Measurements from ENCODE around the gene CEND1.

CEND1 gene

DNA sequence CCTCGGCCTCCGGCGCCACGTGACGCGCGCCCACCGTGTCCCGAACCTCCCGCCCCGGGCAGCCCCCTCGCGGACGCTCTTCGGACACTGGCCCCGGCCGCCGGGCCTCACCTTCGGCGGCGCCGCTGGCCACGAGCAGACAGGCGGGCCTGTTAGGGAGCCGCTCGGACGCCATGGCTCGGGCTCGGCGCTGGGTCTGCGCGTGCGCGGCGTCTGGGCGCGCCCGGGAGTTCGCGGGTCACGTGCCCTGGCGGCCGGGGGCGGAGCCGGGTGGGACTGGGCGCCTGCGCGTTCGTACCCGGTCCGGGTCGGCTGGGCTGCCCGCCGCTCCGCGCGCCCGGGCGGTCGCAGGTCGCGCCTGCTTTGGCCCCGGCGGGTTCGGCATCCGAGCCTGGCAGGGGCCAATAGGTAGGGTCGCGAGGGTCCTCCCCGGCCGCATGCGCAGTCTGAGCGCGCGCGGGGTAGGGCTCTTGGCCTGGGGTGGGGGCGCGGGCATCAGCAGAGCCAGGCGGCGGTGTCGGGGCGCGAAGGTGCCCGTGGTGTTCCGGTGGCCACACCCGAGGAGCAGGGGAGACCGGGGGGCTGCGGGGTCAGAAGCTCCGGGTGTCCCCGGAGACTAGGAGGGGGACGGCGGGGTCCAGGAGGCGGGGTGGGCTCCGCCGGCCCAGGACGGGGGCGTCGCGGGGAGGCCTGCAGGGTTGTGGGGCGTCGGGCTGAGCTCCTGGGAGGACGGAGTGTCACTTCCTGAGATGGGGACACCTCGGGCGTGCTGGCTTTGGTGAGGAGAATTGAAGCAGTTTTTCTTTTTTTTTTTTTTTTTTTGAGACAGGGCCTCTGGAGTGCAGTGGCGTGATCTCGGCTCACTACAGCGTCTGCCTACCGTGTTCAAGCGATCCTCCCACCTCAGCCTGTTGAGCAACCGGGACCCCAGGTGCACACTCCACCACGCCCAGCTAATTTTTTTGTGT is 12.3 kb downstream of the CEND1 start, which contains the start of gene GATD1:
Gene GATD1, minus strand, starts transcription at position 200 of the 968 bp plus-strand sequence. Its CDS starts 25 bp downstream, at position 175.
- peak; percentile 87 to 96 (median 90) for DNase-seq

DNA sequence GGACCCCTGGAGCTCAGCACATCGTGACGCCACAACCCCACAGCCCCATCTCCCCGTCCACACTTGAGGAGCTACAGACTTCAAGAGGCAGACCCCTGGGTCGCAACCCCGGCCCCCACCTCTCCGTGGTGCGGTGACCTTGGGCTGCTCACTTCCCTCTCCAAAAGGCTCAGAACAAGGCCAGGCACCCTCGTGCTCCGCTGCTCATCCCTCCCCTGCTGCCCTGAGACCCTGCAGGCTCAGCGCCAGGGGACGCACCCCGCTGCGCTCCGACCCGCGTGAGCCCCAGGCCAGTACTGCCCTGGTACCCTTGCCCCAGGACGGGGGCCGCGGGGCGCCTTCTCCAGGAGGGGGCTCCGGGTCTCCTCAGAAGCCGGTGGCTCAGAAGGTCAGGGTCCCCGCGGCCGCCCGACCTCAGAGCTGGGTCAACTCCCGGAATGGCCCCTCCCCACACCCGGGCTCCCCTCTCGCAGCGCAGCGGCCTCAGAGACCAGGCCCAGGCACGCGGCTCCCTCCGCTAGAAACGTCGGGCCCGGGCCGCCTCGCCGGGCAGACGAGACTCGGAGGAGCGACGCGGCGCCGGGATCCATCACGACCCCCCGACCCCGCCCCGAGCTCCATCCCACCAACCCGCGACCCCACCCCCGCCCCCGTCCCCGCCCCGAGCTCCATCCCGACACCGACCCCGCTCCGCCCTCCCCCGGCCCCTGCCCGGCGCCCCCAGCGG is 13.2 kb downstream of the CEND1 start:
- peak in 1 of 5 donors; percentile 11 for DNase-seq

DNA sequence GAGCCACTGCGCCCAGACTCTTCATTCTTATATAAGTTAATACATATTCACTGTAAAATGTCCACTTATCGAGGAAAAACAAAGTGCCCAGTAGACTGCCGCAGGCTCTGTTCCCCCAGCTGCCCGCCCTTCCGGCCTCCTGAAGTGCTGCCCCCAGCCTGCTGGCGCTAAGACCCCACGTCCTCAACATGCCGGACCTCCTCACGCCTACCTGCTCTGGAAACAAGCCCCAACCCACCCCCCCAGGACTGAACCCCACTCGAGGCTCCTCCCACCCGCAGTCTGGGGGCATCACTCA is 13.7 kb downstream of the CEND1 start:
- DNase-seq, result no peak

DNA sequence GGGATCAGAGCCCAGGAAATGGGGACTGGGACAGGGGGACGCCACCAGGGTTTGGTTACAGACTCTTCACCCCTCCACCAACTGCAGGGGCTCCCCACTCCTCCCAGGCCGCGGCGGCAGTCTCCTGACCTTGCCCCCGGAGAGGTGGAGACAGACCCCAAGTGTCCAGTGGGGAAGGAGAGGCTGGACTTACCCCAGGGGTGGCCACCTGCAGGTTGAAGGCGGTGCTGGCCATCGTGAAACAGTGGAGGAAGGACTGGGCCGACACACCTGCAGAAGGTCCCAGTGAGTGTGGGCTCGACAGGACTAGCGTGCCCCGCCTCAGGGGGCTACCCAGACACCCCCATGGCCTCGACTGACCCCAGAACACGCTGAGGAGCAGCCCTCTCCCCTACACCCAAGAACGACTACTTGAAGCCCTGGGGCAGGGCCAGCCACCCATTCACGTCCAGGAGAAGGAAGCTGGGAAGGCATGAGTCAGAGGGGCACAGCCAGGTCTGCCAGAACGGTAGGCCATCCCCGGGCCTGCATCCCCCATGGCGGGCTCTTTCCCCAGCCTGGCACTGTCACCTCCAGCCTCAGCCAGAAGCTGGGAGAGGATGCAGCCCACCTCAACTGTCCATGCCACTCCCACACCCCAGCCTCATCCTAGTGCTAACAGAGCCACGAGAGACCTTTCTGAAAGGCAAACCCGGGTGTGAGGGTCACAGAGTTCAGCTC is 14.9 kb downstream of the CEND1 start:
- peak in 1 of 5 donors; percentile 12 for DNase-seq

DNA sequence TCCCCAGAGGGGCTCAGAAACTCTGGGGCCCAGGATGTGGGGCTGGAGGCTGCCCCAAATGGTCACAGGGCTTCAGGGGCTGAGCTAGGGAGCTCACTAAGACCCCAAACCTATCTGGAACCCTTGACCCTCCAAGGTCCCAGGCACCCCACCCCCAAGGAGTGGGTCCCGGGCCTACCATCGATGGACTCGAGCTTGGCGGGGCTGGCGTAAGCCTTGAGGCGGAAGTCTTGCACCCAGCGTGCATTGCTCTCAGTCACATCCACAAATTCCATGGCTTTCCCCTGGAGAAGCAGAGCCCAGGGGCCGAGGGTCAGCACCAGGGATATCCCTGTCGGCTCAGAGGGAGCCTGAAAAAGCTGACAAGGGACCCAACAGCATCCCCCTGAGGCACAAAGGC is 16.1 kb downstream of the CEND1 start:
- no peak for DNase-seq

DNA sequence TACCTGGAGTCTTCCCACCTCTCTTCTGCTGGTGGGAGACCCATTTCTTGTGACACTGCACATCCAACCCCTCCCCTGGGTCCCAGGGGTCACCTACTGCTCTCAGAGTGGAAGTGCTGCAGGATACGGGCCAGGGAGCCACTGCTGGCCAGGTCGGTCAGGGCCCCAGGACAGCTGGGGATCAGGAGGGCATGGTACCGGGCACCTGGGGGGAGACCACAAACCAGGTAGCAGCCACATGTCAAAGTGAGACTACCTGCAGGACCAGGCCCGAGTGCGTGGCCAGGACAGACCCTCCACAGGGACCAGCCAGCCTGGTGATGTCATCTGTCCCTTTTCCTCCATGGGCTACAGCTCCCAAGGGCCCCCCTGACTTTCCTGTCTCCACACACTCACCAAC is 16.5 kb downstream of the CEND1 start:
- DNase-seq, result no peak

DNA sequence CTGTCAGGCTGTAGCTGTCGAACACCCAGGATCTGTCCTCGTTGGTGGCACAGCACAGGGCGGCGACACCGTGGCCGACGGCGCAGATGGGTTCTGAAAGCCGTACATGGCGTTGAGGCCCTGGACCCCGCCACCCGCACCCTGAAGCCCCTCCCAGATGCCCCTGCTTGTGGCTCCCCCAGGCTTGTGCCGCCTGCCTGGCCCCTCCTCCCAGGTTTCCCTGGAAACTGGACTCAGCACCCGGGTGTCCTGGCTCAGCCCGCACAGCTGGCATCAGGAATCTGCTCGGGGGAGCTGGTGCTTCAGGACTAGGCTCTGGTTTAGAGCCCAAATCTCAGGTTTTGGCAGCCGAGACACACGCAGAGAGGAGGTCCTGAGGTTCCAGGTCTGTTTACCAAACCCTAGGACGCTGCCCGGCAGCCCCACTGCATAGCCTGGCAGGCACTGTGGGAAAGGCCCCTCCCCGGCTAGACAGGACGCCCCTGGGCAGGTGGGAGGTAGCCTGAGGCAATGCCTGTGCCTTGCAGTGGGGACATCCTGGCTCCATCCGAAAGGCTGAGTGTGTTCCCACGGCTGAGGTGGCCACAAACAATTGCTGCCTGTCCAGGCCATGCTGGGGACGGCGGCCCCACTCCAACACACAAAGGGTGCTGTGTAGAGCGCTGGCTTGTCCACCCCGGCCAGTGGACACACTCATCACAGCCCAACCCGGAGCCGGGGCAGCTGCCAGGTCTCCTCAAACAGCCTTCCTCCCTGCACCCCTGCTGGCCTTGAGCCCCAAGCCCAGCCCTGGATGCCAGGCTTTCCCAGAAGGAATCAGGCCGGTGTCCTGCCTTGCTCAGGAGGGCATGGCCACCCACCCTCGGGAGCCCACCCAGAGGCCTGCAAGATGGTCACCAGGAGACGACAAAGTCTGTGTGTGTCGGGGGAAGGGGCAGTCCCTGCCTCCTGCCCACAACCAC is 17.2 kb downstream of the CEND1 start:
- no peak for DNase-seq

DNA sequence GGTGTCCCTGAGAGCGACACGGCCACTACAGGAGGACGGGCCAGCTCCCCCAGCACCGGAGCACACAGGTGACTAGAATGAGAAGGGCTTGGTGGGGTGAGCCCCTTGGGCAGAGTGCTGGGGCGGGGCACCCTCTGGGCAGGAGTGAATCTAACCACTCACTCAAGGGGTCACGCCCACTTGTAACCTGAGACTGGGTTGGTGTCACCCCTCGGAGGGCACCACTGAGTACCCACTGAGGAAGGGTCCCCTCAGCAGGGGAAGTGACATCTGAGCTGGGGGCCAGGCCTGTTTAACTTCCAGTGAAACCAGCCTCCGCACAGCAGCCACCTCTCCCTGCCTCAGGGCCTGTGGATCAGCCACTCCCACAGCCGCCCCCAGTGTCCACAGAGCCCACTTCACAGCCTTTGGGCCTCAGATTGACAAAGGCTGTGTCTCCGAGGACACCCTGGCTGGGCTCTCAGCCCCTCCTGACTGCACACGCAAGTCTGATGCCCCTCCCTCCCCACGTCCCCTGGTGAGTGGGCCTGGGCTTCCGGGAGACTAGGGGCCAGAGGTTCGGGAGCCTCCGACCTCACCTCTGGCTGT is 18.2 kb downstream of the CEND1 start:
- no peak for DNase-seq

DNA sequence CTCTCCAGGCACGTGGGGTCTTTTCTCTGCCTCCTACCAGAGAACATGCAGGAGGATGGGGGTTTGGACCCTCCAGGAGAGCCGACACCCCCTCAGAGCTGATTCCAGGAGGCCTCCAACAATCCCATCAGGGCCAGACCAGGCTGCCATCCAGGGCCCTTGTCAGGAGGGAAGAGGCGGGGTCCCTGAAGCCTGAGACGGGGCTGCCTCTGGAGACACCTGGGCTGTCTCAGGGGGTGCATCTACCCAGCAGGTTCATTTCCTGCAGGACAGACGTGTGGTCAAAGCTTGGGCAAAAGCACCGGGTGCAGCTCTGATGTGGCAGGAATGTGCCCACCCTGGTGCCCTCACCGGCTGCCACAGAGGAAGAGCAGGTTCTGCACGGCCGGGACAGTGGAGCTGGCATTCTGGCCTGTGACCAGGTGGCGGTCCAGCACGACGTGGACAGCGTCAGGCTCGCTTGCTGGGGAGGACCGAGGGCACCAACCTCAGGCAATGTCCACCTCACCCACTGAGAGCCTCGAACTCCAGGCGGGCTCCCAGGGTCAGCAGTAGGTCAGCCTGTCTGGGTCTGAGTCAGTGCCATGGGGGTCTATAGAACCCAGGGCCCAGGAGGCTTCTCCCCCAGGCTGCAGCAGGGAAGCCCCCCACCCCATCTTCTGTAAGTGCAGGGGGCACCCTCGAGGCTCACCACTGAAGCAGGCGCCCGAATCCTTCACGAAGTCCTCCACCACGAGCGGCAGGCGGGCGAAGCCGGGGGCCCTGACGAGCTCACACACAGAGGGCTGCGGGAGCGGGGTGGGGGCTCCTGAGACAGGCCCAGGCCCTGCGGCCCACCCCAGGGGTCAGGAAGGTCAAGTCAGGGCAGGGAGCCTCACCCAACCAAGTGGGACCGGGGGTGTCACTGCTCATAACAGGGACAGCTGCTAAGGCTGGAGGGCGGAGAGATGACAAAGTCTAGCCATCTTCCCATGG is 19.0 kb downstream of the CEND1 start:
- no peak for DNase-seq

DNA sequence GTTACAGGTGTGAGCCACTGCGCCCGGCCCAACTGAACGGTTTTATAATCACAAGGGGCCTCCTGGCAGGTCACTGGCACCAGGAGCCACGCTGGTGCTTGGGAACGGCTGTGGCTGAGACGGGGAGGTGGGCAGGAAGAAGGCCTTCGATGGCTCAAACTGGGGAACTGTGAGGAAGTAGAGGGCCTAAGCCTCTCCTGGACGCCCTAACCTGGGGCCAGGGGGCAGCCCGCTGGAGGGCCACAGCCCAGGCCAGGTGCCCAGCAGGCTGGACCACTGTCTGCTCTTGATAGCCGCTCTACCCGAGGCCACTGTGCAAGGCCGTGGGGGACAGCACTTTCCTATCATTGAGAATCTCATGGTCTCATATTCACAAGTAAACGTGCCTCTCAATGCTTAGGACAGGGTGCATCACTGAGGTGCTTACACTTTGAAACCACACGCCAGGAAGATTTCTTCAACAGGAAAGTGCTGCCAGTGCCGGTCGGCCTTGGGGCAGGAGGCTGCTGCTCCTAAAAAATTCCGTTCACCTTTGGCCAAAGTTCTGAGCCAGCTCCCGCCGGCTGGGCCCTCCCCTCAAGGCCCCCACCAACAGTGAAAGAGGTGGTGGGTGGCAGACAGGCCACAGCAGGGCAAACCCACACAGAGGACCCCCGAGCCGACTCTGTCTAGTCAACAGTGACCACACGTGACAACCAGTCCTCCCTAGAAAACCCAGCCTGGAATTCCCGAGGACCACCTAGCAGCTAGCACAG is 19.8 kb downstream of the CEND1 start:
- DNase-seq, result no peak

DNA sequence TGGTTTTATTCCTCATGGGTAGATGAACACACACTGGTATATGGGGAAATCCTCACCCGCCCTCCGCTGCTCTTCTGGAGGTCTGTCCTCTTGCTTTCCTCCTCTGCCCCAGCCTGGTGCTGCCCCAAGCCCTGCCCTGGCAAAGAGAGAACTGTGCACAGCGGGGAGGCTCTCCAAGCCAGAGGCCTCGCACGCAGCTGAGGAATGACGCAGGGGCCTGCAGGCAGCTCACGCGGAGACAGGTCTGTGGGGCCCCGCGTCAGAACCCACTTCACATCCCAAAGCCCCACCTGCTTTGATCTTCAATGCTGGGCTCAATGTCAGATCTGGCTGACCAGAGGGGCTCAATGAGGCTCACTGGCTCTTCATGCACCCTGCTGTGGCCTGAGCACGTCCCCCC is 22.7 kb downstream of the CEND1 start:
- DNase-seq, result no peak

DNA sequence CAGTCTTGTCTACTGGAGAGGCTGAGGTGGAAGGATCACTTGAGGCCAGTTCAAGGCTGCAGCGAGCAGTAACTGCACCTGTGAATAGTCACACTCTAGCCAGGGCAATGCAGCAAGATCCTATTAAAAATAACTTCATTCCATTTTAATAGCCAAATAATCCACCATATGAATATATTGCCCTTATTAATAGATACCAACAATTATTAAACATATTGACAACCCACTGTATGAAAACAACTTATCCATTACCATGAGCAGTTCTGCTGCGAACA is 23.0 kb downstream of the CEND1 start:
- no peak for DNase-seq

DNA sequence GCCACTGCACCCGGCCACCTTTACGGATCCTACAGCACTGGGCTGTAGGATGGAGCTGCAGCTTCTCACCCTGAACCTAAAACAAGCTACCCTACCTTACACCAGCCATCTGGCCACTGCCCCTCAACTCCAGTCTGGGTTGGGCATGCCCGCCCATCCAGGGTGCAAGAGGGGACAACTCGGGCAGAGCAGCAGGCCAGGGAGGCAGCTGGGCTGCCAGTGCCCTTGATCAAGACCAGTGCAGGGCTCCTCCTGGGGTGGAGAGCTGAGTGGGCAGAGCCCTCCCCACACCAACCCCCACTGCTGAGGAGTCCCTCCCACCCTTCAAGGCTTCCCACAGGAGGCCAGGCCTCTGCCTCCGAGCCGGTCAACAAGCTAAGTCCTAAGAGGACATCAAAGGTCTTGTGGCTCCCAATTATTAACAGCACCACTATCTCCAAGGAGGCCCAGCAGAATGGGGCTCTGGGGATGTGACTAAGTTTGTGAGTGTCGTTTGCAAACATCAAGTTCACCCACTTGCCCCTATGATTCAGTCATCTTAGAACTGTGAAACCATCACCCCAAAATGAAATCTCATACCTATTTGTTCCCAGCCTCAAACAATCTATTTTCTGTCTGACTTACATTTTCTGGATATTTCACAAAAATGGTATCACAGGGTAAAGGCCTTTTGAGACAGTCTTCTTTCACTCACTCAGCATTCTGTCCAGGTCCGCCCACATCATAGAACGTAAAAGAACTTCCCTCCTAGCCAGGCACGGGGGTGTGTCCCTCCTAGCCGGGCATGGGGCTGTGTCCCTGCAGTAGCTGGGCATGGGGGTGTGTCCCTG is 23.6 kb downstream of the CEND1 start:
- DNase-seq, result no peak

DNA sequence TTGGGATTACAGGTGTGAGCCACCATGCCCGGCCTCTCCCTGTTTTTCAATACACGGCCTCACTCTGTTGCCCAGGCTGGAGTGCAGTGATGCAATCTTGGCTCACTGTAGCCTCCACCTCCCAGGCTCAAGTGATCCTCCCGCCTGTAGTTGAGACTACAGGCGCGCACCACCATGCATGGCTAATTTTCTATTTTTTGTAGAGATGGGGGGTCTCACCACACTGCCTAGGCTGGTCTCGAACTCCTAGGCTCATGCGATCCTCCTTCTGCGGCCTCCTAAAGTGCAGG is 24.1 kb downstream of the CEND1 start:
- no peak for DNase-seq

DNA sequence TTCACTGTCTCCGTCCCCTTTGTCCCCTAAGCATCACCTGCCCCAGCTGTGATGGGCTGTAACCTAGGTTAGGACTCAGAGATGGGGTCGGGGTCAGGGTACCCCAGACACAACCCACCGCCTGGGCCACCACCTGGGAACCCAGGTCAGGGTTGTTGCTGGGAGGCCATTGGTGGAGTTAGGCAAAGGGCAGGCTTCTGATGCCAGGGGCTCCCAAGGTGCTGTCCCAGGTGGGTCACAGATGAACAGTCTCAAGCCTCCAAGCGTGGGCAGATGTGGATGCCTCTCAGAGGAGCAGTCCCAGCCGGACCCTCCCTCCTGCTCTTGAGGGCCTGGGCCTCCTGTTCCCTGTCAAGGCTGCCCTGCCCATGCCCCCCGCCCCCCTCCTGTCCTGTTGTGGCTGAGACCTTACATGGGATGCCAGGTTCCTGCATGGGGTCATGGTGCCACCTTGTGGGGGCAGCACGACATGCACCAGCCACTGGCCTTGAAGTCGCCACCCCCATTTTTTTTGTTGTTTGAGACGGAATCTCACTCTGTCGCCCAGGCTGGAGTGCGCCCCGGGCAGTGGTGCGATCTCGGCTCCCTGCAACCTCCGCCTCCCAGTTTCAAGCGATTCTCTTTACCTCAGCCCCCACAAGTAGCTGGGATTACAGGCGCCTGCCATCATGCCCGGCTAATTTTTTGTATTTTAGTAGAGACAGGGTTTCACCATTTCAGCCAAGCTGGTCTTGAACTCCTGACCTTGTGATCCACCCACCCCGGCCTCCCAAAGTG is 24.7 kb downstream of the CEND1 start:
- peak; percentile 31 to 58 (median 54) for DNase-seq

DNA sequence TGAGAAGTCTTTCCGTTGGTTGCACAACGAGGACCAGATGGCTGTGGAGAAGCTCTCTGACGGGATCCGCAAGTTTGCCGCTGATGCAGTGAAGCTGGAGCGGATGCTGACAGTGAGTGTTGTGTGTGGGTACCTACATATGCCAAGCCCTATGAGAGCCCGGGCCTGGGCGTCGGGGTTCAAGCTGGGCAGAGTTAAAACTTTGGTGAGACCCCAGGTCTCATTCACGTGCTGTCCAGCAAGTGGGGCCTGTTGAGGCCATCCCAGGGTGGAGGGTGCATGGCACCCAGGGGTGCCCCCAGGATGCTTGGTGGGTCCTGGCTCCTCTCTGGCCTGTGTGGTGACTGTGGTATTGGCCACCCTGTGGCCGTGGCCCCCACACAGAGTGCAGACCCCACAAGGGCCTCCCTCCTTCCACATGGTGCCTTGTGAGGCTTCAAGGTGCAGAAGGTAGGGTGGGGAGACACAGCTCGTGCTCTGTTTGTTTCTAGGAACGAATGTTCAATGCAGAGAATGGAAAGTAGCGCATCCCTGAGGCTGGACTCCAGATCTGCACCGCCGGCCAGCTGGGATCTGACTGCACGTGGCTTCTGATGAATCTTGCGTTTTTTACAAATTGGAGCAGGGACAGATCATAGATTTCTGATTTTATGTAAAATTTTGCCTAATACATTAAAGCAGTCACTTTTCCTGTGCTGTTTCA is 25.4 kb downstream of the CEND1 start:
- no peak for DNase-seq

DNA sequence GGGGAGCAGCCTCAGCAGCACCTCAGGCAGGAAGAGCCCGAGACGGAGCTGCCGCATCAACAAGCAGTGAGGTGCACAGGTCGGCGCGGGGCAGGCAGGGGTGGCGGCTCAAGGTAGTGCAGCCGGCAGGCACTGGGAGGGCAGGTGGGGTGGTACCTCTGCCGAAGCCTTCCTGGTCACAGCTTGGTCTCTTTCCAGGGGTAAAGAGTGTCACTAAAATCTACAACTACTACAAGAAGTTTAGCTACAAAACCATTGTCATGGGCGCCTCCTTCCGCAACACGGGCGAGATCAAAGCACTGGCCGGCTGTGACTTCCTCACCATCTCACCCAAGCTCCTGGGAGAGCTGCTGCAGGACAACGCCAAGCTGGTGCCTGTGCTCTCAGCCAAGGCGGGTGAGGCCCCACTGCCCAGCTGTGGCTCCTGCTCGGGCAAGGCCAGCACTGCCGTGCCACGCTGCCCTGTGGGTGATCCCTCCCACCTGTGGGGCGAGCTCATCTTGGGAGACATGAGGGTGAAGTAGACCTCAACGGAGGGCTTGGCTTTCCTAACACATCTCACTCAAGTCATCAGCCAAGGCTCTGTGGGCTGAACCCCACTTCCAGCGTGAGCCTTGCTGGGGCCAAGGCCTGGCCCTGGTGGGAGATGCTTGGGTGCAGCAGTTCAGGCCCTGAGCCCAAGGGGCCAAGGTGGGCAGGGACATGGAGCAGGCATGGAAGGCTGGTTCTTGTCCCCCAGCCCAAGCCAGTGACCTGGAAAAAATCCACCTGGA is 26.2 kb downstream of the CEND1 start:
- DNase-seq, result no peak
